HG03558 (cell line): ENCODE data around the gene KRT6A.
"Not testable (repeated sequence)": the region's sequence is repeated elsewhere in the genome, so short reads cannot be mapped to it uniquely, and the experiment has no call there.

Experiments
- ATAC-seq: cut with Tn5 transposase; IDR thresholded peaks from one replicate; pipeline ENCODE4 v1.9.1; 2021; ENCODE audit warnings: moderate number of reproducible peaks; ENCODE audit not compliant: unreplicated experiment; ENCODE audit errors: extremely low read depth

KRT6A gene

GRCh38 chr12:52477651-52478050 is 15.4 kb downstream of the KRT6A start:
- ATAC-seq = no peak

GRCh38 chr12:52474212-52474611 is 18.8 kb downstream of the KRT6A start:
- ATAC-seq = no peak

- ATAC-seq = no peak
Measured at GRCh38 chr12:52473768-52474167, 19.3 kb downstream of the KRT6A start, which contains the start of gene KRT6C. Gene KRT6C (minus strand): TSS chr12:52473805. CDS start chr12:52473737, 68 bp downstream.

GRCh38 chr12:52469853-52470252 is 23.2 kb downstream of the KRT6A start:
- ATAC-seq = no peak

GRCh38 chr12:52464897-52465296 is 28.2 kb downstream of the KRT6A start:
- no peak for ATAC-seq

GRCh38 chr12:52461693-52462092 is 31.4 kb downstream of the KRT6A start:
- ATAC-seq = no peak

- no peak for ATAC-seq
Measured at GRCh38 chr12:52458861-52459260, 34.2 kb downstream of the KRT6A start.

- no peak for ATAC-seq
Measured at GRCh38 chr12:52455821-52456220, 37.2 kb downstream of the KRT6A start.

- no peak for ATAC-seq
Measured at GRCh38 chr12:52454411-52455201, 38.5 kb downstream of the KRT6A start.

GRCh38 chr12:52452101-52452500 is 41.0 kb downstream of the KRT6A start, which contains the start of gene KRT6B:
Gene KRT6B (minus strand): TSS chr12:52452146. CDS start chr12:52452078, 68 bp downstream.
- no peak for ATAC-seq

- no peak for ATAC-seq
Measured at GRCh38 chr12:52448228-52448627, 44.8 kb downstream of the KRT6A start.

- not testable (repeated sequence) for ATAC-seq
Measured at GRCh38 chr12:52447196-52447595, 45.9 kb downstream of the KRT6A start.

GRCh38 chr12:52446367-52447045 is 46.6 kb downstream of the KRT6A start:
- ATAC-seq = no peak

GRCh38 chr12:52445876-52446275 is 47.2 kb downstream of the KRT6A start:
- ATAC-seq = no peak

GRCh38 chr12:52444647-52445595 is 48.1 kb downstream of the KRT6A start:
- ATAC-seq = no peak

GRCh38 chr12:52443966-52444365 is 49.1 kb downstream of the KRT6A start:
- ATAC-seq = no peak

- no peak for ATAC-seq
Measured at GRCh38 chr12:52442600-52443061, 50.4 kb downstream of the KRT6A start.

GRCh38 chr12:52441320-52441911 is 51.6 kb downstream of the KRT6A start:
- no peak for ATAC-seq

- no peak for ATAC-seq
Measured at GRCh38 chr12:52440821-52441319, 52.2 kb downstream of the KRT6A start.

GRCh38 chr12:52439845-52440244 is 53.2 kb downstream of the KRT6A start:
- ATAC-seq = no peak
